Neuronal stem cell (in vitro differentiated cells): ENCODE measurements around the gene KIF16B.
"Not testable (repeated sequence)": the region's sequence is repeated elsewhere in the genome, so short reads cannot be mapped to it uniquely, and the experiment has no call there.

Experiments used
- DNase-seq: peaks from one replicate; pipeline ENCODE4 v3.0.0-alpha.2; 2013; ENCODE audit warnings: low spot score
- H2AFZ ChIP-seq: one replicate; pipeline ENCODE4 v1.6.1; 2013; ENCODE audit warnings: mild to moderate bottlenecking, low read length, inconsistent platforms
- H2AK5ac ChIP-seq: 2 replicates; pipeline ENCODE4 v1.6.1; 2013; ENCODE audit warnings: low read depth, mild to moderate bottlenecking, inconsistent platforms, low read length, moderate library complexity, mixed read lengths
- H2BK120ac ChIP-seq: 2 replicates; pipeline ENCODE4 v1.6.1; 2013; ENCODE audit warnings: low read depth, mild to moderate bottlenecking, inconsistent platforms, low read length, moderate library complexity, mixed read lengths
- H2BK12ac ChIP-seq: one replicate; pipeline ENCODE4 v1.6.1; 2013; ENCODE audit warnings: low read length, inconsistent platforms
- H2BK15ac ChIP-seq: 2 replicates; pipeline ENCODE4 v1.6.1; 2013; ENCODE audit warnings: mild to moderate bottlenecking, low read length, inconsistent platforms, mixed read lengths
- H2BK5ac ChIP-seq: one replicate; pipeline ENCODE4 v1.6.1; 2013; ENCODE audit warnings: inconsistent platforms, mild to moderate bottlenecking, low read length, moderate library complexity
- H3K14ac ChIP-seq: one replicate; pipeline ENCODE4 v1.6.1; 2013; ENCODE audit warnings: low read length, inconsistent platforms
- H3K18ac ChIP-seq: 2 replicates; pipeline ENCODE4 v1.6.1; 2013; ENCODE audit warnings: low read length, inconsistent platforms
- H3K23ac ChIP-seq: 2 replicates; pipeline ENCODE4 v1.6.1; 2013; ENCODE audit warnings: low read depth, mild to moderate bottlenecking, mixed read lengths, low read length, inconsistent platforms; ENCODE audit not compliant: poor library complexity
- H3K27ac ChIP-seq: replicated peaks from 3 replicates; pipeline ENCODE4 v1.5.1; 2013; ENCODE audit warnings: low read length, inconsistent platforms
- H3K27me3 ChIP-seq, 3 experiments: 2 replicates each; pipeline ENCODE4 v1.6.1; 2013; ENCODE audit warnings: low read length in 3 of 3, mild to moderate bottlenecking in 2 of 3, inconsistent platforms in 1 of 3, low read depth in 1 of 3, mixed read lengths in 1 of 3, moderate library complexity in 1 of 3; ENCODE audit not compliant: control insufficient read depth in 3 of 3, insufficient read depth in 3 of 3
- H3K36me3 ChIP-seq, 2 donors: replicated peaks in 1 of 2; 2 replicates each; pipeline ENCODE4 v1.6.1; 2013; ENCODE audit warnings: low read length in 2 of 2; ENCODE audit not compliant: control insufficient read depth in 2 of 2, insufficient read depth in 2 of 2
- H3K4ac ChIP-seq: 2 replicates; pipeline ENCODE4 v1.6.1; 2013; ENCODE audit warnings: inconsistent platforms, mild to moderate bottlenecking, low read length, moderate library complexity
- H3K4me1 ChIP-seq, 2 donors: 1 replicate in 1 of 2; 2 replicates in 1 of 2; pipeline ENCODE4 v1.6.1; 2013; ENCODE audit warnings: low read length in 2 of 2, low read depth in 1 of 2; ENCODE audit not compliant: control insufficient read depth in 2 of 2, insufficient read depth in 1 of 2
- H3K4me2 ChIP-seq: one replicate; pipeline ENCODE4 v1.6.1; 2013; ENCODE audit warnings: mild to moderate bottlenecking, low read length, inconsistent platforms; ENCODE audit not compliant: insufficient read depth, poor library complexity, severe bottlenecking
- H3K4me3 ChIP-seq, 2 donors: 2 replicates each; pipeline ENCODE4 v1.5.1; 2013; ENCODE audit warnings: low read length in 2 of 2, mild to moderate bottlenecking in 2 of 2, inconsistent platforms in 1 of 2, moderate library complexity in 1 of 2
- H3K79me1 ChIP-seq: one replicate; pipeline ENCODE4 v1.6.1; 2013; ENCODE audit warnings: low read depth, mild to moderate bottlenecking, inconsistent platforms, low read length, moderate library complexity
- H3K9ac ChIP-seq: one replicate; pipeline ENCODE4 v1.6.1; 2013; ENCODE audit warnings: mild to moderate bottlenecking, low read depth, low read length, inconsistent platforms; ENCODE audit not compliant: poor library complexity
- H3K9me3 ChIP-seq, 2 donors: replicated peaks in 1 of 2; 2 replicates each; pipeline versions ENCODE3 to v1.6.1; 2013; ENCODE audit warnings: low read length in 2 of 2, mild to moderate bottlenecking in 2 of 2, inconsistent platforms in 1 of 2, low read depth in 1 of 2, mixed read lengths in 1 of 2, moderate library complexity in 1 of 2; ENCODE audit not compliant: control insufficient read depth in 2 of 2, insufficient read depth in 1 of 2
- H4K8ac ChIP-seq: one replicate; pipeline ENCODE4 v1.6.1; 2013; ENCODE audit warnings: low read depth, mild to moderate bottlenecking, inconsistent platforms, low read length, moderate library complexity
- H4K91ac ChIP-seq: one replicate; pipeline ENCODE4 v1.6.1; 2013; ENCODE audit warnings: low read length, low read depth, mild to moderate bottlenecking, inconsistent platforms; ENCODE audit not compliant: poor library complexity
- WGBS, 2 donors: extraction: QIAGEN DNeasy Blood & Tissue Kit; methylation state at CpG; one replicate each; pipeline ENCODE4 v1.1.7; 2013; ENCODE audit warnings: missing lambda C conversion rate in 2 of 2, mixed read lengths in 1 of 2; ENCODE audit not compliant: insufficient read length in 2 of 2, insufficient replicate concordance in 1 of 2; ENCODE audit errors: extremely low coverage in 2 of 2; 5-methylcytosine and 5-hydroxymethylcytosine counted together

The KIF16B gene

GRCh38 chr20:16260911-16261310 is 312.3 kb downstream of the KIF16B start:
- Histone ChIP-seq H3K18ac (no peak overlapping the region), H3K9me3 (peaks cover 3% of the 10 kb centered on the region in 2 donors), H2BK5ac (no peak overlapping the region), H3K9ac (no peak overlapping the region), H2AK5ac (no peak overlapping the region), H3K14ac (no peak overlapping the region), H2BK12ac (no peak overlapping the region), H3K79me1 (no peaks in the 10 kb centered on the region), H2BK120ac (no peak overlapping the region), H3K4me3 (no peak overlapping the region), H3K27me3 (no peaks in the 10 kb centered on the region), H3K4me2 (no peak overlapping the region), H2AFZ (no peak overlapping the region), H4K8ac (no peak overlapping the region), H3K4ac (no peak overlapping the region), H3K36me3 (no peaks in the 10 kb centered on the region), H4K91ac (no peak overlapping the region), H3K23ac (no peak overlapping the region), H3K27ac (no peak overlapping the region), H2BK15ac (no peak overlapping the region), H3K4me1 (peaks cover 0 to 2% of the 10 kb centered on the region in 2 donors)
- DNase-seq: no peak
- no CpG with 5 or more reads among the region's 7 CpGs for WGBS, 2 donors

- H3K79me1 ChIP-seq, H3K4me3 ChIP-seq, DNase-seq, H4K8ac ChIP-seq, H3K23ac ChIP-seq, H3K9me3 ChIP-seq, H2AFZ ChIP-seq, H3K4me2 ChIP-seq, H2BK15ac ChIP-seq, H2AK5ac ChIP-seq, H3K18ac ChIP-seq, H2BK12ac ChIP-seq, H3K4ac ChIP-seq, H3K9ac ChIP-seq, H2BK5ac ChIP-seq, H3K27ac ChIP-seq, H3K27me3 ChIP-seq, H3K4me1 ChIP-seq, H4K91ac ChIP-seq, H3K14ac ChIP-seq, H3K36me3 ChIP-seq, H2BK120ac ChIP-seq: not testable (repeated sequence)
- no CpG with 5 or more reads among the region's 12 CpGs for WGBS, 2 donors
Observed at GRCh38 chr20:16260133-16260532, 313.1 kb downstream of the KIF16B start.

- no peak for DNase-seq
- Histone ChIP-seq H3K4ac (no peak overlapping the region), H3K36me3 (no peaks in the 10 kb centered on the region), H2AFZ (no peak overlapping the region), H4K8ac (no peak overlapping the region), H2AK5ac (no peak overlapping the region), H3K27ac (no peak overlapping the region), H3K27me3 (no peaks in the 10 kb centered on the region), H3K4me2 (no peak overlapping the region), H3K18ac (no peak overlapping the region), H4K91ac (no peak overlapping the region), H3K4me1 (no peaks in the 10 kb centered on the region), H3K9me3 (no peaks in the 10 kb centered on the region), H2BK5ac (no peak overlapping the region), H3K79me1 (no peaks in the 10 kb centered on the region), H3K14ac (no peak overlapping the region), H3K9ac (no peak overlapping the region), H3K23ac (no peak overlapping the region), H2BK120ac (no peak overlapping the region), H2BK15ac (no peak overlapping the region), H3K4me3 (no peak overlapping the region), H2BK12ac (no peak overlapping the region)
- WGBS, 2 donors: 100% methylated on average over 3 of the region's 3 CpGs; no CpG with 5 or more reads in 1 of the 2 donors
Observed at GRCh38 chr20:16258766-16259165, 314.5 kb downstream of the KIF16B start.

- WGBS, 2 donors: 100% methylated on average over 2 of the region's 2 CpGs
- no peak for DNase-seq
Observed at GRCh38 chr20:16257813-16258430, 315.3 kb downstream of the KIF16B start.

More at GRCh38 chr20:16257813-16258430, 315.3 kb downstream of the KIF16B start:
- no peak overlapping the region for H3K14ac ChIP-seq
- no peak overlapping the region for H2BK5ac ChIP-seq
- no peak overlapping the region for H2BK12ac ChIP-seq
- no peak overlapping the region for H2BK15ac ChIP-seq
- no peak overlapping the region for H3K4me2 ChIP-seq
- no peaks in the 10 kb centered on the region for H3K9me3 ChIP-seq
- H4K91ac ChIP-seq: no peak overlapping the region
- no peak overlapping the region for H2AK5ac ChIP-seq
- H3K4ac ChIP-seq: no peak overlapping the region
- no peak overlapping the region for H3K18ac ChIP-seq
- H3K23ac ChIP-seq: no peak overlapping the region
- H3K36me3 ChIP-seq: no peaks in the 10 kb centered on the region
- H4K8ac ChIP-seq: no peak overlapping the region
- H2BK120ac ChIP-seq: no peak overlapping the region
- no peaks in the 10 kb centered on the region for H3K27me3 ChIP-seq
- H2AFZ ChIP-seq: no peak overlapping the region
- H3K27ac ChIP-seq: no peak overlapping the region
- no peaks in the 10 kb centered on the region for H3K79me1 ChIP-seq
- H3K4me3 ChIP-seq: no peak overlapping the region
- no peak overlapping the region for H3K9ac ChIP-seq
- H3K4me1 ChIP-seq: no peaks in the 10 kb centered on the region
